ENCODE data around the gene XRCC6. TPM values are rescaled to one million over a fixed set of nuclear protein-coding genes. Genes with fewer than 3 reads are reported as not detected.
"Not testable (repeated sequence)": the region's sequence is repeated elsewhere in the genome, so short reads cannot be mapped to it uniquely, and the experiment has no call there.

The XRCC6 gene
- total and polyA plus RNA-seq, 12 donors: 122 to 498 (median 240) TPM

- H3K27ac ChIP-seq: peak overlapping the region; percentile 87 to 100 (median 98)
- TF ChIP-seq, protein P1, sequence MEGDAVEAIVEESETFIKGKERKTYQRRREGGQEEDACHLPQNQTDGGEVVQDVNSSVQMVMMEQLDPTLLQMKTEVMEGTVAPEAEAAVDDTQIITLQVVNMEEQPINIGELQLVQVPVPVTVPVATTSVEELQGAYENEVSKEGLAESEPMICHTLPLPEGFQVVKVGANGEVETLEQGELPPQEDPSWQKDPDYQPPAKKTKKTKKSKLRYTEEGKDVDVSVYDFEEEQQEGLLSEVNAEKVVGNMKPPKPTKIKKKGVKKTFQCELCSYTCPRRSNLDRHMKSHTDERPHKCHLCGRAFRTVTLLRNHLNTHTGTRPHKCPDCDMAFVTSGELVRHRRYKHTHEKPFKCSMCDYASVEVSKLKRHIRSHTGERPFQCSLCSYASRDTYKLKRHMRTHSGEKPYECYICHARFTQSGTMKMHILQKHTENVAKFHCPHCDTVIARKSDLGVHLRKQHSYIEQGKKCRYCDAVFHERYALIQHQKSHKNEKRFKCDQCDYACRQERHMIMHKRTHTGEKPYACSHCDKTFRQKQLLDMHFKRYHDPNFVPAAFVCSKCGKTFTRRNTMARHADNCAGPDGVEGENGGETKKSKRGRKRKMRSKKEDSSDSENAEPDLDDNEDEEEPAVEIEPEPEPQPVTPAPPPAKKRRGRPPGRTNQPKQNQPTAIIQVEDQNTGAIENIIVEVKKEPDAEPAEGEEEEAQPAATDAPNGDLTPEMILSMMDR (IDR thresholded peaks at IDR 0.05): peak in 1 of 6 experiments; percentile 6
- TF ChIP-seq POLR2A (IDR thresholded peaks at IDR 0.05): no peak
- peak; percentile 44 to 77 (median 60) for DNase-seq
- peak overlapping the region; percentile 46 to 98 (median 79) for H3K4me3 ChIP-seq
- WGBS, 4 donors: 2 to 3% (median 3%) methylated on average over 11 to 24 of the region's 24 CpGs
- peaks cover 0 to 27% of the 10 kb centered on the region in 2 donors for H3K36me3 ChIP-seq (replicated peaks in 1 of 2)
- H3K4me1 ChIP-seq (replicated peaks in 1 of 2): peaks cover 19 to 34% of the 10 kb centered on the region in 2 donors
- no peaks in the 10 kb centered on the region for H3K27me3 ChIP-seq
- intact Hi-C loops (cut with DNase I): no loop called here
- no peaks in the 10 kb centered on the region for H3K9me3 ChIP-seq (replicated peaks in 1 of 3)
These were observed 1.0 kb upstream of the XRCC6 start for GRCh38 chr22:41619979-41620588.

GRCh38 chr22:41620589-41621098 lies 451 bp upstream of the XRCC6 start, which contains the start of gene DESI1:
Gene DESI1, minus strand, starts transcription at chr22:41621043. Its CDS starts 204 bp downstream, at chr22:41620839.
- Histone ChIP-seq H3K27ac (peak within 1 kb of the TSS; percentile 95 to 100 (median 98)), H3K36me3 (replicated peaks in 1 of 2) (peaks cover 0 to 33% of the 10 kb centered on the region in 2 donors), H3K4me3 (peak within 1 kb of the TSS; percentile 75 to 100 (median 91)), H3K27me3 (no peaks in the 10 kb centered on the region), H3K4me1 (replicated peaks in 1 of 2) (peaks cover 19 to 39% of the 10 kb centered on the region in 2 donors), H3K9me3 (replicated peaks in 1 of 3) (no peaks in the 10 kb centered on the region)
- DNase-seq: peak in 2 of 7 donors; percentile 46 to 54
- intact Hi-C loops (cut with DNase I): no loop called here
- WGBS, 4 donors: 0 to 1% (median 0%) methylated on average over 6 to 40 of the region's 40 CpGs
- TF ChIP-seq, protein P1 (IDR thresholded peaks at IDR 0.05): no peak
- peak in 1 of 2 donors; percentile 54 for TF ChIP-seq POLR2A (IDR thresholded peaks at IDR 0.05)

DNA sequence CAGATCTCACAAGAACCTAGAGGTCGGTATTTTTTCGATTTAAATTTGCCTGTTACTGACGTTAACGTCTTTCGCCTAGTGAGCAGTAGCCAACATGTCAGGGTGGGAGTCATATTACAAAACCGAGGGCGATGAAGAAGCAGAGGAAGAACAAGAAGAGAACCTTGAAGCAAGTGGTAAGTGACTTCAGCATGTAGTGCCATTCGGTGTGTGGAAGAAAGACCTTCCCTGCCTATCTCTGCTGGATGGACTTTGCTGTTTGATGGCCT lies 750 bp downstream of the XRCC6 start:
- Histone ChIP-seq H3K27me3 (no peaks in the 10 kb centered on the region), H3K4me3 (peak overlapping the region in 3 of 4 donors; percentile 75 to 100 (median 84)), H3K36me3 (replicated peaks in 1 of 2) (peaks cover 0 to 45% of the 10 kb centered on the region in 2 donors), H3K4me1 (replicated peaks in 1 of 2) (peaks cover 19 to 32% of the 10 kb centered on the region in 2 donors), H3K9me3 (replicated peaks in 1 of 3) (no peaks in the 10 kb centered on the region), H3K27ac (peak overlapping the region; percentile 95 to 100 (median 98))
- DNase-seq: no peak
- intact Hi-C loops (cut with DNase I): no loop called here
- TF ChIP-seq POLR2A (IDR thresholded peaks at IDR 0.05): no peak
- TF ChIP-seq, protein P1 (IDR thresholded peaks at IDR 0.05): no peak
- WGBS, 4 donors: 1 to 6% (median 2%) methylated on average over 8 of the region's 8 CpGs

- Histone ChIP-seq H3K27ac (peak overlapping the region in 2 of 5 donors; percentile 65 to 70), H3K36me3 (replicated peaks in 1 of 2) (peaks cover 0 to 74% of the 10 kb centered on the region in 2 donors), H3K27me3 (no peaks in the 10 kb centered on the region), H3K9me3 (replicated peaks in 1 of 3) (no peaks in the 10 kb centered on the region), H3K4me3 (no peak overlapping the region), H3K4me1 (replicated peaks in 1 of 2) (peaks cover 9 to 16% of the 10 kb centered on the region in 2 donors)
- DNase-seq: peak in 6 of 7 donors; percentile 73 to 83 (median 80)
- WGBS, 4 donors: 50 to 65% (median 59%) methylated on average over 7 of the region's 7 CpGs
- TF ChIP-seq, protein P1 (IDR thresholded peaks at IDR 0.05): no peak
- no peak for TF ChIP-seq POLR2A (IDR thresholded peaks at IDR 0.05)
- intact Hi-C loops (cut with DNase I): no loop called here
These were observed 4.5 kb downstream of the XRCC6 start for GRCh38 chr22:41625577-41625976.

GRCh38 chr22:41631115-41631514 lies 10.0 kb downstream of the XRCC6 start:
- H3K4me1 ChIP-seq (replicated peaks in 1 of 2); H3K9me3 ChIP-seq (replicated peaks in 1 of 3); H3K4me3 ChIP-seq; H3K27me3 ChIP-seq; H3K27ac ChIP-seq; intact Hi-C loops (cut with DNase I): not testable (repeated sequence)
- WGBS, 4 donors: 96 to 100% (median 97%) methylated on average over 11 to 24 of the region's 28 CpGs; no CpG with 5 or more reads in 1 of the 4 donors
- H3K36me3 ChIP-seq (replicated peaks in 1 of 2): peaks cover 0 to 68% of the 10 kb centered on the region in 2 donors
- DNase-seq: peak in 1 of 7 donors; percentile 35

DNA sequence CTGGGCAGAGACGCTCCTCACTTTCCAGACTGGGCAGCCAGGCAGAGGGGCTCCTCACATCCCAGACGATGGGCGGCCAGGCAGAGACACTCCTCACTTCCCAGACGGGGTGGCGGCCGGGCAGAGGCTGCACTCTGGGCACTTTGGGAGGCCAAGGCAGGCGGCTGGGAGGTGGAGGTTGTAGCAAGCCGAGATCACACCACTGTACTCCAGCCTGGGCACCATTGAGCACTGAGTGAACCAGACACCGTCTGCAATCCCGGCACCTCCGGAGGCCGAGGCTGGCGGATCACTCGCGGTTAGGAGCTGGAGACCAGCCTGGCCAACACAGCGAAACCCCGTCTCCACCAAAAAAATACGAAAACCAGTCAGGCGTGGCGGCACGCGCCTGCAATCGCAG lies 10.5 kb downstream of the XRCC6 start:
- H3K4me1 ChIP-seq (replicated peaks in 1 of 2); H3K9me3 ChIP-seq (replicated peaks in 1 of 3); DNase-seq; H3K4me3 ChIP-seq; H3K27ac ChIP-seq; H3K27me3 ChIP-seq; intact Hi-C loops (cut with DNase I): not testable (repeated sequence)
- H3K36me3 ChIP-seq (replicated peaks in 1 of 2): peaks cover 0 to 67% of the 10 kb centered on the region in 2 donors
- 96 to 100% (median 100%) methylated on average over 7 to 8 of the region's 23 CpGs for WGBS, 4 donors

DNA sequence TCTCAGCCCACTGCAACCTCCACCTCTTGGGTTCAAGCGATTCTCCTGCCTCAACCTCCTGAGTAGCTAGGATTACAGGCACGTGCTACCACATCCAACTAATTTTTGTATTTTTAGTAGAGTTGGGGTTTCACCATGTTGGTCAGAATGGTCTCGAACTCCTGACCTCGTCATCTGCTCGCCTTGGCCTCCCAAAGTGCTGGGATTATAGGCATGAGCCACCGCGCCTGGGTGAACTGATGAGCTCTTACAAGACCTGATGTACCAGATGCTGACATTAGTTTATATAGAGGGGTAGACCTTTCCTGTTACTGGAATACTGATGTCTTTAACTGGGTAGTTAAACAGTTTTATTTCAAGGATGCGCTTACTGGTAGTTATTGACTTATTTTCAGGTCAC lies 13.5 kb downstream of the XRCC6 start:
- H3K27me3 ChIP-seq; H3K4me3 ChIP-seq; H3K9me3 ChIP-seq (replicated peaks in 1 of 3); H3K27ac ChIP-seq; intact Hi-C loops (cut with DNase I); H3K4me1 ChIP-seq (replicated peaks in 1 of 2): not testable (repeated sequence)
- DNase-seq: peak in 1 of 7 donors; percentile 46
- WGBS, 4 donors: 93 to 98% (median 95%) methylated on average over 6 to 8 of the region's 8 CpGs
- peaks cover 0 to 71% of the 10 kb centered on the region in 2 donors for H3K36me3 ChIP-seq (replicated peaks in 1 of 2)

All from adrenal gland (tissue), 12 donors.